ENCODE data around the gene PKHD1.

DNA sequence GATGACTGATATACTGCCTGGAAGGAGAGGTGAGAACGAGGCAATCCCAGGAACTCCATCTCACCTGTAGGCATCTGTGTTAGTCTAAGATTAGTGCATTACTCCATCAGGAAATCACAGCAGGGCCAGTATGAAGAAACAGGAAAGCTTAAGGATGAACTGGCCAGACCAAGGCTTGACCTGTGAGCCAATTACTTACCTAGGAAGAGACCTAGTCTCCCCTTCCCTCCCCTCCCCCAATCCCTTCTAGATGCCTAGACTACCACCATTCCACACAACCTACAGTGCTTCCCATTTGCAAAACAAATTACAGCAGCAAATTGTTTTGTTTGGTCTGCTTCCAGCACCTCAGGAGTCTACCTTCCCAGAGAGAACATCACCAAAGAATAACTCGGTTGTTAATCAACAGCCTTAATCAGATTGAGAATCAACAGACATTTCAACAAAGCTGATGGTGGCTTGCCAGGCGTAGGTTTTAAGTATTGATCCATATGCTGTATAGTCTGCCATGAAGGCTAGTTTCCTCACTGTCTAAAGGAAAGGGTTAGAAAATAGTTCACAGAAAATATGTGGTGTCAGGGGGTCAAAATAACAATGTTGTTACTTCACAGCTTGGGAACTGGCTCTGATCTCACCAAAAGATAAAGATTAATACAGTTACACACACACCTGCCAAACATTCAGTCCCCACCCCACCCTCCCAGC, 10.1 kb downstream of the PKHD1 start:
- no peak for TF ChIP-seq POLR2A (IDR thresholded peaks at IDR 0.05; ENCODE audit: extremely low read depth, insufficient read length)
- TF ChIP-seq, protein P1, sequence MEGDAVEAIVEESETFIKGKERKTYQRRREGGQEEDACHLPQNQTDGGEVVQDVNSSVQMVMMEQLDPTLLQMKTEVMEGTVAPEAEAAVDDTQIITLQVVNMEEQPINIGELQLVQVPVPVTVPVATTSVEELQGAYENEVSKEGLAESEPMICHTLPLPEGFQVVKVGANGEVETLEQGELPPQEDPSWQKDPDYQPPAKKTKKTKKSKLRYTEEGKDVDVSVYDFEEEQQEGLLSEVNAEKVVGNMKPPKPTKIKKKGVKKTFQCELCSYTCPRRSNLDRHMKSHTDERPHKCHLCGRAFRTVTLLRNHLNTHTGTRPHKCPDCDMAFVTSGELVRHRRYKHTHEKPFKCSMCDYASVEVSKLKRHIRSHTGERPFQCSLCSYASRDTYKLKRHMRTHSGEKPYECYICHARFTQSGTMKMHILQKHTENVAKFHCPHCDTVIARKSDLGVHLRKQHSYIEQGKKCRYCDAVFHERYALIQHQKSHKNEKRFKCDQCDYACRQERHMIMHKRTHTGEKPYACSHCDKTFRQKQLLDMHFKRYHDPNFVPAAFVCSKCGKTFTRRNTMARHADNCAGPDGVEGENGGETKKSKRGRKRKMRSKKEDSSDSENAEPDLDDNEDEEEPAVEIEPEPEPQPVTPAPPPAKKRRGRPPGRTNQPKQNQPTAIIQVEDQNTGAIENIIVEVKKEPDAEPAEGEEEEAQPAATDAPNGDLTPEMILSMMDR (IDR thresholded peaks at IDR 0.05; ENCODE audit: low read depth, low read length) = no peak
- TF ChIP-seq, protein P2, sequence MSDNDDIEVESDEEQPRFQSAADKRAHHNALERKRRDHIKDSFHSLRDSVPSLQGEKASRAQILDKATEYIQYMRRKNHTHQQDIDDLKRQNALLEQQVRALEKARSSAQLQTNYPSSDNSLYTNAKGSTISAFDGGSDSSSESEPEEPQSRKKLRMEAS (IDR thresholded peaks at IDR 0.05; ENCODE audit: low read depth, low read length) = no peak
